ENCODE data around the gene FALEC. TPM values are rescaled to one million over a fixed set of nuclear protein-coding genes. Genes with fewer than 3 reads are reported as not detected.
A peak's percentile ranks its signal among the peaks of the same experiment; 100 is the strongest.

FALEC gene
- total RNA-seq, 2 donors from 2014 or later = not detected

DNA sequence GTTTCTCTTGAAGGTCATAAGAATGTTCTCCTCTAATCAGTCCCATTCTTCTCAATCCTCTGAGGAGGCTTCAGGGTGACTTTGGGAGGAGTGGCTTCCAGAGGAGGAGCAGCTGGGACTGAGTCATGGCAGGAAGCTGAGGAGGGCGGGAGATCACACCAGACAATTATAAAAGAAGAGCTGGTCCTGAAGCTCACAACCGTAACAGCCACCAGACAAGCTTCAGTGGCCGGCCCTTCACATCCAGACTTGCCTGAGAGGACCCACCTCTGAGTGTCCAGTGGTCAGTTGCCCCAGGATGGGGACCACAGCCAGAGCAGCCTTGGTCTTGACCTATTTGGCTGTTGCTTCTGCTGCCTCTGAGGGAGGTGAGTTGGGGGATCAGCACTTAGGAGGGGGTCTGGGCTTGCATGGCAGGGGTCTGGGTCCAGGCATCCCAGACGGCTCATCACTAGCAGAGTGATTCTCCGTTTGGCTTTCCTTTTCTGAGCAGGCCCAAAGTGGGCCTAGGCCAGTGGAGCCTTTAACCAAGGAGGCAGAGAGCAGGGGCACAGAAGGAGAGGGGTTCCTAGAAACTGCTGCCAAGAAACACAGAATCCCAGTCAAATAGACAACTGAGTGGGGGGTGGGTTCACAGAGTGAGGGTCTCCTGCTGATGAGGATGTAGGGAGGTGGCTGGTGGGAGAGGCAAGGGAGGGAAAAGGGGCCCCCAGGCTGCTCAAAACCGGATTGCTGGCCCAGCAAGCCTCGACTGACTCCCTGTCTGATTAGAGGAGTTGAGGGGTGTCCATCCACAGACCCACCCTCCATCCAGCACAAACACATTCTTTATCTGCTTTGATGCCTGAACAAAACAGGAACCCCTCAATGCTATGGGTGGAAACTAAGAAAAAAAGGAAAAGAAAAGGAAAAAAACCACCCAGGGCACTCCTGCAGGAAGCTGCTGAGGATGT is 7.4 kb upstream of the FALEC start, which contains the start of gene ECM1:
Gene ECM1 (plus strand): TSS at position 198 of the 953 bp plus-strand sequence. CDS start 101 bp downstream, at position 299.
- peak; percentile 73 for DNase-seq
- intact Hi-C loops (cut with DNase I) = no loop called here
- peak; percentile 82 to 92 for ATAC-seq

DNA sequence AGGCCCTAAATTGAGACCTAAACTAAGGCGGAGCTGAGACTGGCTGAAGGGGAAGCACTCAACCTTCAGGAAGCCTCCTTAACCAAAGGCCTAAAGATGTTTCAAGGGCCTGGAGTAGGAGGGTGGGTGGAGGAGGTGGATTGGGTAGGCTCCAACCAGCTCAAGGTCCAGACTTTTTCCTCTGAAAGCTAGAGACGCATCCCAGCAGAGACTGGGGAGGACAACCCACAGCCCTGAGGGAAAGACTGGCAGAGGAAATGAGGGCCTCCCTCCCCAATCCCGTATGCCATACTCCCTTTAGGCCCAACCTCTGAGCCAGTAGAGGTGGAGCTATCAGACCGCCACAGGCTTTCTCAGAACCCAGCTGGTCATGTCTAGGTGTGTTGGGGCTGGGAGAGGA is 6.6 kb upstream of the FALEC start:
- peak in 1 of 2 donors; percentile 4 for ATAC-seq
- no peak for DNase-seq
- intact Hi-C loops (cut with DNase I) = no loop called here

DNA sequence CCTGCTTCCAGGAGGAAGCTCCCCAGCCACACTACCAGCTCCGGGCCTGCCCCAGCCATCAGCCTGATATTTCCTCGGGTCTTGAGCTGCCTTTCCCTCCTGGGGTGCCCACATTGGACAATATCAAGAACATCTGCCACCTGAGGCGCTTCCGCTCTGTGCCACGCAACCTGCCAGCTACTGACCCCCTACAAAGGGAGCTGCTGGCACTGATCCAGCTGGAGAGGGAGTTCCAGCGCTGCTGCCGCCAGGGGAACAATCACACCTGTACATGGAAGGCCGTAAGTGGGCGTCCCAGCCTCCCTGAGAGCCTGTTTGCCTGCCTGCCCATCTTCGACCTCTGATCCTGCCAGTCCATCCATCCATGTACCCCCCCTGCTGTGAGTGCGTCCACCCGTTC is 4.0 kb upstream of the FALEC start:
- ATAC-seq (no peak), DNase-seq (no peak)
- intact Hi-C loops (cut with DNase I) = no loop called here

DNA sequence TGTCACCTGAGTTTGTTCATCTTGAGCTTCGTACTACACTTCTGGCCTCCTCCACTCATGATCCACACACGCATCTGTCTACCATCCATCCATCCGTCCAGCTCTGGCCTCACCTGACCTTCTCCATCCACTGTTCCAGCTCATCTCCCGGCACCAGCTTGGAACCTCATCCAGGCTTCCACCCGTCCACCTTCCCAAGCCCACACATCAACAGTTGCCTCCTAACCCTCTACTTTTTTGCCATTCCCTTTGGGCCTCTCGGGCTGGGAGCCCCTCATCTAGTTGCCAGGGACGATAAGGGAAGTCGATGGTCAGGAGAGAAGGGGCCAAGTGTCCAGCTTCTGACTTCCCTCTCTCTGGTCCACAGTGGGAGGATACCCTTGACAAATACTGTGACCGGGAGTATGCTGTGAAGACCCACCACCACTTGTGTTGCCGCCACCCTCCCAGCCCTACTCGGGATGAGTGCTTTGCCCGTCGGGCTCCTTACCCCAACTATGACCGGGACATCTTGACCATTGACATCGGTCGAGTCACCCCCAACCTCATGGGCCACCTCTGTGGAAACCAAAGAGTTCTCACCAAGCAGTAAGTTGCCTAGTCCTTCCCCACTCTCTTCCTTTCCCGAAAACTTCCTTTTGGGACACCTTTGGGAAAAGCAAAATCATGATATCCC is 3.4 kb upstream of the FALEC start:
- DNase-seq (no peak), ATAC-seq (no peak)
- intact Hi-C loops (cut with DNase I) = no loop called here

GRCh38 chr1:150512846-150513245 is 2.7 kb upstream of the FALEC start:
- intact Hi-C loops (cut with DNase I) = no loop called here
- DNase-seq (no peak), ATAC-seq (no peak)

DNA sequence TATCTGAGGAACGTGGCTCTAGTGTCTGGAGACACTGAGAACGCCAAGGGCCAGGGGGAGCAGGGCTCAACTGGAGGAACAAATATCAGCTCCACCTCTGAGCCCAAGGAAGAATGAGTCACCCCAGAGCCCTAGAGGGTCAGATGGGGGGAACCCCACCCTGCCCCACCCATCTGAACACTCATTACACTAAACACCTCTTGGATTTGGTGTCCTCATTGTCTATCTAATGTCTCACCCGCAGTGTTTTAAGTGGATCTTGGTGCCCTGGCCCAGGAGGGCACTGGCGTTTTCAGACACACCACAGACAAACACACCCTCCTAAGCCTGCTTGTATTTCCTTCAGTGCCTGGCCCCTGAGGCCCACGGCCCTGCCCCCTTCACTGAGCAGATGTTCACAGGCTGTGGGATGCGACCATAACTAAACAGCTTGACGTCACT is 2.2 kb upstream of the FALEC start:
- intact Hi-C loops (cut with DNase I) = no loop called here
- no peak for DNase-seq
- ATAC-seq = no peak

- no peak for DNase-seq
- ATAC-seq = no peak
- intact Hi-C loops (cut with DNase I) = no loop called here
Observed at GRCh38 chr1:150514260-150514659, 1.3 kb upstream of the FALEC start.

- DNase-seq (peak; percentile 41), ATAC-seq (no peak)
- intact Hi-C loops (cut with DNase I) = no loop called here
Observed at GRCh38 chr1:150514913-150515327, 632 bp upstream of the FALEC start.

DNA sequence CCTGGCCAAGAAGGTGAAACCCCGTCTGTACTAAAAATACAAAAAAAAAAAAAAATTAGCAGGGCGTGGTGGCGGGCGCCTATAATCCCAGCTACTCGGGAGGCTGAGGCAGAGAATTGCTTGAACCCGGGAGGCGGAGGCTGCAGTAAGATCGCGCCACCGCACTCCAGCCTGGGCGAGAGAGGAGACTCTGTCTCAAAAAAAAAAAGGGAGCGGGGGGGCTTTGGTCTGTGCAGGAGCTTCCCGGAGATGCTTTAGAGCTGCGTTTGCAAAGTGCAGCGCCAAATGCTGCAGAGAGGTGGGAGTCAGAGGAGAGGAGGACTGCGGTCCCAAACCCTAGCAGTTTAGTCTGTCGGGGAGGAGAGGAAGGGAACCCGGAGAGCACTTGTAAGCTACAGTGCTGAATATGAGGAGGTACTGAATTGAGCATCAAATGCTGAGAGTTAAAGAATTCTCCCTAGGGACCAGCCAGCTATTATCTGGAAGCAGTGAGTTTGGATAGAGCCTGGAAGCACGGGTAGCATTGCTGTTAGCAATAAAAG is 569 bp downstream of the FALEC start:
- intact Hi-C loops (cut with DNase I) = no loop called here
- ATAC-seq = peak; percentile 8 to 10
- no peak for DNase-seq

DNA sequence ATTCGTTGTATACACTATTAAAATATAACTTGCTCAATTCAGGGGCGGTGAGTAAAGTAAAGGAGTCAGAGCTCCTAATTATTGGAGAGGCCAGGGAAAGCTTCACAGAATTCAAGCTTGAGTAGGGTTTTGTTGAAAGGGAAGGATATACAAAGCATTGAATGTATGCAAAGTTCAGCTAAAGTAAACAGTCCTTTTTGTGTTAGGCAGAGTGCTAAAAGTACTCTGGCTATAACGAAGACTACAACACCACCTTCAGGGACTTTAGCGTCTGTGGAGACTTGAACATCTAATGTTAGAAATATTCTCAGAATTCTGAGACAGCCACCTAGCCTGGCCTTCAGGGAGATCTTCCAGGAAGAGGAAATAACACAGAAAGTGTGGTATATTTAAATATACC is 1.1 kb downstream of the FALEC start:
- DNase-seq = no peak
- intact Hi-C loops (cut with DNase I) = no loop called here
- no peak for ATAC-seq

DNA sequence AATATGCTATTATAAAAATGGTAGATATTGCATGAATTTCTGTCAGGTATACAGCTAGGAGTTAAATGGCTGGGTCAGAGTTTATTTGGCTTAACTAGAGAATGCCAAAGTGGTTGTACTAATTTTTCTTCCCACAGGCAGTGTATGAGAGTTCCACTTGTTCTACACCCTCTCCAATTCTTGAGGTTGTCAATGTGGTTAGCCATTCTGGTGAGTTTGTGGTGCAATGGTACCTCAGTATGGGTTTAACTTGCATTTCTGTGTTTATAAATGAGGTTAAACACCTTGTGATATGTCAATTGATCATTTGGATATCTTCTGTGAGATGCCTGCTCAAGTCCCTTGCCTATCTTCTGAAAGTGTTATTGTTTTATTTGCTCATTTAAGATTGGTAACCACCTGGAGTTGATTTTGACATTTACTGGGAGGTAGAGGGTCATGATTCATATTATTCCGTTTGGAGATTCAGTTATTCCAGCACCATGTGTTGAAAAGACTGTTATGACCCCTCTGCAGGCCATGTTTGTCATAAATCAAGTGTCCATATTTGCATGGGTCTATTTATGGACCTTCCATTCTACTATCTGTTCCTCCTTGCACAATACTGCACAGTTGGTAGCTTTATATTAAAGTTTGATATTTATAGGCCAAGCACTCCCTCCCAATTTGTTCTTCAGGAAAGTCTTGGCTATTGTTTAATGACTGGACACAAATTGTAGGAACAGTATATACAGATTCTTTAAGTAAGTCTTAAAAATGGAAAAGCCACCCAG is 5.8 kb downstream of the FALEC start:
- no peak for DNase-seq
- ATAC-seq = no peak
- intact Hi-C loops (cut with DNase I) = no loop called here

GRCh38 chr1:150525348-150525747 is 9.8 kb downstream of the FALEC start:
- DNase-seq (no peak), ATAC-seq (no peak)
- intact Hi-C loops (cut with DNase I) = no loop called here

DNA sequence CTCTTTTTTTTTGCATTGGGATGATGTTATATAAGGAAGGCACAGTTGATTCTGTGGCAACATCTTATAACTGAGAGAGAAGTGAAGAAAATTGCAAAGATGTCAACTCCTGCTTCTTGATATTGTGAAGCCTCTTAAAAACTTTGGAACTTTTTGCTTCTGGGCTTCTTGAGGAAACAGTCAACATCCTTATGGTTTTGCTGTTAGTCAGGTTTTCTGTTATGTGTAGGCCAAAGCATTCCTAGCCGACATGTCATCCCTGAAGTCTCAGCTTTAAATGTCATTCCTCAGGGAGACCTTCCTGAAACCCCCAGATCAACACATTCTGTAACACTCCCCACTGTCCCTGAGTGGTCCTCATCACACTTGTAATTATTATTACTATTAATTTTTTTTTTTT is 12.6 kb downstream of the FALEC start:
- intact Hi-C loops (cut with DNase I) = no loop called here
- DNase-seq (no peak), ATAC-seq (no peak)

DNA sequence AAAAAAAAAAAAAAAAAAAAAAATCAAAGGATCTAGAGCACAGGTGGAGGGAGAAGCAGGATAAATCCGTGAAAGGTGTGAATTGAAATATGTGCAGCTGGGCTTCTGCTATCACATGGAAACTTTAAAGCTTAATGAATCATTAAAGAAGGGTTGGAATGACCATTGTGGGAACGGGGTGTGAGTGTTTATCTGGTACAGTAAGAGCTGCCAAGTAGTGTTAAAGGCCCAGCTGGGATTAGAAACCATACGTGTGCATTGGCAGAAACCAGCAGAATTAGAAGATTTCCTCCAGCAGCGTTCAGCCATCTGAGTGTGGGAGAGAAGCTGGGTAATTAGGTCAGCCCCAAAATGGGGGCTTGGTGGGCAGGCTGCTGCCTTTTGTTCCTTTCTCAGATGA is 13.5 kb downstream of the FALEC start:
- ATAC-seq (peak in 1 of 2 donors; percentile 49), DNase-seq (no peak)
- intact Hi-C loops (cut with DNase I) = no loop called here

DNA sequence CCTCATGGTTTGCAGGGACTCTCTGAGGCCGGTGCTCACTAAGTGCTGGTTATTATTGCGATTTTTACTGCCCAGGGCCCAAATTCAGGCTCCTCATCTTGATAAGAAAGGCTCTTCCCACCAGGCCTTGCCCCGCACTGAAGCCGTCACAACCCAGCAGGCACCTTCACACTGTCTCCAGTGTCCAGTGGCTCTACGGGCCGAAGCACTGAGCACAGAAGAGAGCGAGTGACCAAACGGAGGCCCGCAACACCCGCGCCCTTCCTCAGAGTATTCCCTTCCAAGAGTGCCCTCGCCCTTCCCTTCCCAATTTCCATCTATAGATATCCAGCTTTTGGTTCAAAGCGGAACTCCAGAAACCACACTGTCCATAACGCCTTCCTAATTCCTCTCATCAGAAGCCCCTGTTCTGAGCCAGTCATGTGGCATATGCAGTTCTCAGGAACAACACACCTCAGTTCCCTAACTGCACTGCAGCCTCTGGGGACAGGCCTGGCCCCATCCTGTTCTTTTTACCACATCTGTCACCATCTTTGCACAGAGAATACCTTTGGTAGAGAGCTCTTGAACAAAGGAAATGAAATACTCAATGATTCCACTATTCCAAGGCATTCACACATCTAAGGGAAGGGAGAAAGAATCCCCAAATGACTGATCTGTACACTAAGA is 15.1 kb downstream of the FALEC start:
- intact Hi-C loops (cut with DNase I) = loop anchor here (5.0 to 10.0 kb wide), 2 partner anchors 66 to 68 kb away; no protein-coding TSS in a partner anchor
- ATAC-seq (no peak), DNase-seq (no peak)

GRCh38 chr1:150532860-150533259 is 17.3 kb downstream of the FALEC start:
- DNase-seq (no peak), ATAC-seq (peak in 1 of 2 donors; percentile 9)
- intact Hi-C loops (cut with DNase I) = loop anchor here (5.0 to 10.0 kb wide), 2 partner anchors 68 to 71 kb away; no protein-coding TSS in a partner anchor

GRCh38 chr1:150534002-150534401 is 18.4 kb downstream of the FALEC start:
- ATAC-seq = no peak
- no peak for DNase-seq
- intact Hi-C loops (cut with DNase I) = loop anchor here (5.0 to 10.0 kb wide), 2 partner anchors 69 to 72 kb away; no protein-coding TSS in a partner anchor

DNA sequence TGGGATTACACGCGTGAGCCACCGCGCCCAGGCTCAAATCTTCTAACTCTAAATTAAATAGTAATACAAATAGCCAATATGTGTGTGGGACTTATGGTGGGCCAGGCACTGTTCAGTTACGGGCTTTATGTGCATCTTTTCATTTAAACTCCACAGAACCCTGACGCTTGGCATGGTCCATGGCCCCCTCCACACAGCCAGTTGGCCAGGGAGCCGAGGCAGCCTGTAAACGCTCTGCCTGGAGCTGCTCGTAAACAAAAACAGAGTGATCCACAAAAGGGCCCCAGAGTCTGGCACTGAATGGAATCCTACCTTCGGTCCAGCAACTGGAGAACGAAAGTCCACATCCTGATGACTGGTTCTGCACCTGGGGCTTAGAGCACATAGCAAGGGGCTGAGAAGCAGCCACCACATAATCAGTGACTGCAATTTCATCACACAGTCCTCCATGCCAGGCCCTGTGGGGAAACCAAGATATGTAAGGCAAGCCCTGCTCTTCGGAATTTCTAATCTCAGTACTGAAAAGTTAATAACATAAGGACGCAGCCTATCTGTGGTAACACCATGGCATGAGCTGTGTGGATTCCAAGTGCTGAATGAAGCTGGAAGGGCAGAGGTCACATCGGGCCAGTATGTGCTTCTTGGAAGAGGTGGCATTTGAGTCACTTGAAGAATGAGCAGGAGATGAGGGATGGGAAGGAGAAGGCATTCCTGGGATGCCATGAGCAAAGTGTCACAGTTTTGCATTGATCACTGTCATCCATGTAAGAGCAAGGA is 20.1 kb downstream of the FALEC start:
- intact Hi-C loops (cut with DNase I) = loop anchor here in 1 of 2 donors (10.0 kb wide), 1 partner anchor 71 kb away; no protein-coding TSS in a partner anchor
- ATAC-seq (no peak), DNase-seq (no peak)

All from left cardiac atrium (tissue), 4 donors.